ENCODE results near the gene CERS3.

GRCh38 chr15:100454148-100454547 lies 74.6 kb downstream of the CERS3 start:
- no peak for TF ChIP-seq CTCF (IDR thresholded peaks at IDR 0.05)
- TF ChIP-seq POLR2A (IDR thresholded peaks at IDR 0.05): no peak
- TF ChIP-seq EP300 (IDR thresholded peaks at IDR 0.05): no peak
